ENCODE results near the gene REPS1. TPM values are rescaled to one million over a fixed set of nuclear protein-coding genes. Genes with fewer than 3 reads are reported as not detected.
A peak's percentile ranks its signal among the peaks of the same experiment; 100 is the strongest.

Gene REPS1
- total and polyA plus RNA-seq, 5 donors from 2014 or later = 16.1 to 55.4 (median 25.0) TPM

- DNase-seq = no peak
- Mint-ChIP-seq H3K27ac (peak overlapping the region in 2 of 3 donors; percentile 38 to 78), H3K9me3 (no peaks in the 10 kb centered on the region), H3K27me3 (no peaks in the 10 kb centered on the region), H3K4me3 (no peak overlapping the region), H3K36me3 (peaks cover 28% of the 10 kb centered on the region), H3K4me1 (peaks cover 0 to 16% (median 7%) of the 10 kb centered on the region in 4 donors)
- H3K4me3 ChIP-seq (ENCODE audit: low read depth, low read length) = no peak overlapping the region
- H3K4me1 ChIP-seq (ENCODE audit: control insufficient read depth, insufficient read depth, low read length, poor library complexity, severe bottlenecking) = no peaks in the 10 kb centered on the region
- H3K36me3 ChIP-seq (ENCODE audit: control insufficient read depth, insufficient read depth, low read length) = peaks cover 30% of the 10 kb centered on the region
- H3K9me3 ChIP-seq (ENCODE audit: control insufficient read depth in 2 of 2, low read length in 2 of 2) = no peaks in the 10 kb centered on the region
- H3K27me3 ChIP-seq (ENCODE audit: control insufficient read depth, insufficient read depth, low read length) = no peaks in the 10 kb centered on the region
- no peak overlapping the region for H3K27ac ChIP-seq (ENCODE audit: insufficient read depth, low read length, poor library complexity, severe bottlenecking)
- ATAC-seq (ENCODE audit: low read depth in 2 of 2) = no peak
Measured at GRCh38 chr6:138923561-138923960, 64.5 kb downstream of the REPS1 start.

- Histone ChIP-seq H3K36me3 (ENCODE audit: control insufficient read depth, insufficient read depth, low read length) (peaks cover 34% of the 10 kb centered on the region), H3K27ac (ENCODE audit: insufficient read depth, low read length, poor library complexity, severe bottlenecking) (no peak overlapping the region), H3K9me3 (ENCODE audit: control insufficient read depth in 2 of 2, low read length in 2 of 2) (no peaks in the 10 kb centered on the region), H3K4me1 (ENCODE audit: control insufficient read depth, insufficient read depth, low read length, poor library complexity, severe bottlenecking) (no peaks in the 10 kb centered on the region), H3K4me3 (ENCODE audit: low read depth, low read length) (no peak overlapping the region), H3K27me3 (ENCODE audit: control insufficient read depth, insufficient read depth, low read length) (no peaks in the 10 kb centered on the region)
- Mint-ChIP-seq H3K4me3 (no peak overlapping the region), H3K4me1 (peaks cover 0 to 13% (median 4%) of the 10 kb centered on the region in 4 donors), H3K9me3 (no peaks in the 10 kb centered on the region), H3K27me3 (no peaks in the 10 kb centered on the region), H3K27ac (no peak overlapping the region), H3K36me3 (peaks cover 20% of the 10 kb centered on the region)
- DNase-seq (no peak), ATAC-seq (ENCODE audit: low read depth in 2 of 2) (no peak)
Measured at GRCh38 chr6:138920906-138921305, 67.1 kb downstream of the REPS1 start.

- no peak overlapping the region for H3K4me3 ChIP-seq (ENCODE audit: low read depth, low read length)
- ATAC-seq (ENCODE audit: low read depth in 2 of 2) (no peak), DNase-seq (no peak)
- Mint-ChIP-seq H3K9me3 (no peaks in the 10 kb centered on the region), H3K27me3 (no peaks in the 10 kb centered on the region), H3K27ac (no peak overlapping the region), H3K4me3 (no peak overlapping the region), H3K4me1 (no peaks in the 10 kb centered on the region), H3K36me3 (peaks cover 55% of the 10 kb centered on the region)
- no peaks in the 10 kb centered on the region for H3K9me3 ChIP-seq (ENCODE audit: control insufficient read depth in 2 of 2, low read length in 2 of 2)
- peaks cover 79% of the 10 kb centered on the region for H3K36me3 ChIP-seq (ENCODE audit: control insufficient read depth, insufficient read depth, low read length)
- H3K4me1 ChIP-seq (ENCODE audit: control insufficient read depth, insufficient read depth, low read length, poor library complexity, severe bottlenecking) = no peaks in the 10 kb centered on the region
- no peak overlapping the region for H3K27ac ChIP-seq (ENCODE audit: insufficient read depth, low read length, poor library complexity, severe bottlenecking)
- H3K27me3 ChIP-seq (ENCODE audit: control insufficient read depth, insufficient read depth, low read length) = no peaks in the 10 kb centered on the region
Measured at GRCh38 chr6:138914701-138915100, 73.4 kb downstream of the REPS1 start.

DNA sequence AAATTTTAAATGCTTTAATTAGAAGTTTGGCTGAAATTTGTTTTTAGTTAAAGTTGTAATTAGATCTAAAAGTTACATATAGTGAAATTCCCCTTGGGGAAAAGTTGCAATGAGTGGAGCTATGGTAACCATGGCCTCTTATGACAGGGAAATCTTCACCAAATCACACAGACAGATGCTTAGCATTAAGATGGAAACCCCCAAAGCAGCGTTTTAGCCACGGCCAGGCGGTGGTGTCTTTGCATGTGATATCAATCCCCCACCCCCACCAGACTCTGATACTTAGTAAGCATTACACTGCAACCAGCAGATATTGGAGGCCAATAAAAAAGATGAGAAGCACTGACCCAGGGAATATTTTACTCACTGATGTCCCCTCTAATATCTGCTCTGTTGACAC lies 75.7 kb downstream of the REPS1 start:
- no peaks in the 10 kb centered on the region for H3K9me3 Mint-ChIP-seq
- ATAC-seq (ENCODE audit: low read depth in 2 of 2) (no peak), DNase-seq (no peak)
- H3K9me3 ChIP-seq (ENCODE audit: control insufficient read depth in 2 of 2, low read length in 2 of 2) = no peaks in the 10 kb centered on the region
- H3K4me1 Mint-ChIP-seq = no peaks in the 10 kb centered on the region
- no peak overlapping the region for H3K4me3 ChIP-seq (ENCODE audit: low read depth, low read length)
- H3K27ac Mint-ChIP-seq = peak overlapping the region in 1 of 3 donors; percentile 67
- peaks cover 56% of the 10 kb centered on the region for H3K36me3 Mint-ChIP-seq
- peaks cover 87% of the 10 kb centered on the region for H3K36me3 ChIP-seq (ENCODE audit: control insufficient read depth, insufficient read depth, low read length)
- no peak overlapping the region for H3K4me3 Mint-ChIP-seq
- H3K27me3 Mint-ChIP-seq = no peaks in the 10 kb centered on the region
- no peak overlapping the region for H3K27ac ChIP-seq (ENCODE audit: insufficient read depth, low read length, poor library complexity, severe bottlenecking)
- H3K4me1 ChIP-seq (ENCODE audit: control insufficient read depth, insufficient read depth, low read length, poor library complexity, severe bottlenecking) = no peaks in the 10 kb centered on the region
- no peaks in the 10 kb centered on the region for H3K27me3 ChIP-seq (ENCODE audit: control insufficient read depth, insufficient read depth, low read length)

DNA sequence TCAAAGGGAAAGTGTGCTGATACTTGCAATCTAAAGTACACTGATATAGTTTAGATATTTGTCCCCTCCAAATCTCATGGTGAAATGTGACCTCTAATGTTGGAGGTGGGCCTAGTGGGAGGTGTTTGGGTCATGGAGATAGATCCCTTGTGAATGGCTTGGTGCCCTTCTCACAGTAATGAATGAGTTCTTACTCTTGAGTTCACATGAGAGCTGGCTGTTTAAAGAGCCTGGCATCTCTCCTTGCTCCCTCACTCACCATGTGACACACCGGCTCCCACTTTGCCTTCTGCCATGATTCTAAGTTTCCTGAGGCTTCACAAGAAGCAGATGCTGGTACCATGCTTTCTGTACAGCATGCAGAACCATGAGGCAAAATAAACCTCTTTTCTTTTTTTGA lies 78.1 kb downstream of the REPS1 start:
- H3K4me1 Mint-ChIP-seq = peaks cover 0 to 3% (median 0%) of the 10 kb centered on the region in 4 donors
- Histone ChIP-seq H3K27me3 (ENCODE audit: control insufficient read depth, insufficient read depth, low read length) (no peaks in the 10 kb centered on the region), H3K36me3 (ENCODE audit: control insufficient read depth, insufficient read depth, low read length) (peaks cover 88% of the 10 kb centered on the region), H3K4me1 (ENCODE audit: control insufficient read depth, insufficient read depth, low read length, poor library complexity, severe bottlenecking) (no peaks in the 10 kb centered on the region), H3K9me3 (ENCODE audit: control insufficient read depth in 2 of 2, low read length in 2 of 2) (no peaks in the 10 kb centered on the region), H3K27ac (ENCODE audit: insufficient read depth, low read length, poor library complexity, severe bottlenecking) (no peak overlapping the region), H3K4me3 (ENCODE audit: low read depth, low read length) (no peak overlapping the region)
- no peak overlapping the region for H3K4me3 Mint-ChIP-seq
- H3K27me3 Mint-ChIP-seq = no peaks in the 10 kb centered on the region
- H3K27ac Mint-ChIP-seq = peak overlapping the region in 1 of 3 donors; percentile 41
- H3K36me3 Mint-ChIP-seq = peaks cover 69% of the 10 kb centered on the region
- ATAC-seq (ENCODE audit: low read depth in 2 of 2) (no peak), DNase-seq (no peak)
- H3K9me3 Mint-ChIP-seq = no peaks in the 10 kb centered on the region

- Histone ChIP-seq H3K9me3 (ENCODE audit: control insufficient read depth in 2 of 2, low read length in 2 of 2) (no peaks in the 10 kb centered on the region), H3K4me3 (ENCODE audit: low read depth, low read length) (no peak overlapping the region), H3K27me3 (ENCODE audit: control insufficient read depth, insufficient read depth, low read length) (no peaks in the 10 kb centered on the region), H3K27ac (ENCODE audit: insufficient read depth, low read length, poor library complexity, severe bottlenecking) (no peak overlapping the region), H3K36me3 (ENCODE audit: control insufficient read depth, insufficient read depth, low read length) (peaks cover 85% of the 10 kb centered on the region), H3K4me1 (ENCODE audit: control insufficient read depth, insufficient read depth, low read length, poor library complexity, severe bottlenecking) (no peaks in the 10 kb centered on the region)
- DNase-seq (no peak), ATAC-seq (ENCODE audit: low read depth in 2 of 2) (no peak)
- peaks cover 0 to 3% (median 0%) of the 10 kb centered on the region in 4 donors for H3K4me1 Mint-ChIP-seq
- H3K27me3 Mint-ChIP-seq = no peaks in the 10 kb centered on the region
- peak overlapping the region in 1 of 3 donors; percentile 41 for H3K27ac Mint-ChIP-seq
- no peaks in the 10 kb centered on the region for H3K9me3 Mint-ChIP-seq
- H3K4me3 Mint-ChIP-seq = no peak overlapping the region
- H3K36me3 Mint-ChIP-seq = peaks cover 70% of the 10 kb centered on the region
Measured at GRCh38 chr6:138909511-138909910, 78.5 kb downstream of the REPS1 start.

- Histone ChIP-seq H3K36me3 (ENCODE audit: control insufficient read depth, insufficient read depth, low read length) (peaks cover 86% of the 10 kb centered on the region), H3K4me3 (ENCODE audit: low read depth, low read length) (no peak overlapping the region), H3K4me1 (ENCODE audit: control insufficient read depth, insufficient read depth, low read length, poor library complexity, severe bottlenecking) (no peaks in the 10 kb centered on the region), H3K27me3 (ENCODE audit: control insufficient read depth, insufficient read depth, low read length) (no peaks in the 10 kb centered on the region), H3K9me3 (ENCODE audit: control insufficient read depth in 2 of 2, low read length in 2 of 2) (no peaks in the 10 kb centered on the region), H3K27ac (ENCODE audit: insufficient read depth, low read length, poor library complexity, severe bottlenecking) (no peak overlapping the region)
- peaks cover 0 to 3% (median 0%) of the 10 kb centered on the region in 4 donors for H3K4me1 Mint-ChIP-seq
- no peaks in the 10 kb centered on the region for H3K9me3 Mint-ChIP-seq
- no peak overlapping the region for H3K27ac Mint-ChIP-seq
- no peak overlapping the region for H3K4me3 Mint-ChIP-seq
- peaks cover 59% of the 10 kb centered on the region for H3K36me3 Mint-ChIP-seq
- no peak for DNase-seq
- no peak for ATAC-seq (ENCODE audit: low read depth in 2 of 2)
- H3K27me3 Mint-ChIP-seq = no peaks in the 10 kb centered on the region
Measured at GRCh38 chr6:138907167-138907566, 80.9 kb downstream of the REPS1 start.

DNA sequence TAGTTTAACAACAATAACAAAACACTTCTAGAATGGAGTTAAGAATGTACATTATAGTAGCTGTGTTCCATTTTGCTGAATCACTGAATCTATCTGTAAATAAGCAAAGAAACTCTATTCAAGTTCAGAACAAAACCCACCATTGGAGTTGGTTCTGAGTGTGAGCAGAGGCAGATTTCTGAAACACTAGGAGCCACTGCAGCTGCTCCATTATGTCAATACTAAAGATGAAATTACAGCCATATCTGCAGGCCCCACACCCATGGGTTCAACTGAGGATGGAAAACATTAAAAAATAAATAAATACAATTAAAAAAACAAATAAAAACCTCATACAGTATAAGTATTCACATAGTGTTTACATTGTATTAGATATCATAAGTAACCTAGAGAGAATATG lies 91.0 kb downstream of the REPS1 start:
- no peak for ATAC-seq (ENCODE audit: low read depth in 2 of 2)
- peaks cover 10% of the 10 kb centered on the region for H3K36me3 ChIP-seq (ENCODE audit: control insufficient read depth, insufficient read depth, low read length)
- Mint-ChIP-seq H3K36me3 (peaks cover 32% of the 10 kb centered on the region), H3K4me3 (no peak overlapping the region), H3K27ac (no peak overlapping the region), H3K9me3 (peaks cover 0 to 2% (median 0%) of the 10 kb centered on the region in 7 donors), H3K27me3 (no peaks in the 10 kb centered on the region), H3K4me1 (peaks cover 0 to 8% (median under 1%) of the 10 kb centered on the region in 4 donors)
- H3K4me3 ChIP-seq (ENCODE audit: low read depth, low read length) = no peak overlapping the region
- DNase-seq = no peak
- no peaks in the 10 kb centered on the region for H3K27me3 ChIP-seq (ENCODE audit: control insufficient read depth, insufficient read depth, low read length)
- no peak overlapping the region for H3K27ac ChIP-seq (ENCODE audit: insufficient read depth, low read length, poor library complexity, severe bottlenecking)
- no peaks in the 10 kb centered on the region for H3K9me3 ChIP-seq (ENCODE audit: control insufficient read depth in 2 of 2, low read length in 2 of 2)
- H3K4me1 ChIP-seq (ENCODE audit: control insufficient read depth, insufficient read depth, low read length, poor library complexity, severe bottlenecking) = no peaks in the 10 kb centered on the region
